Right atrium auricular region (tissue), 2 donors: ENCODE measurements around the gene RNF227. TPM values are rescaled to one million over a fixed set of nuclear protein-coding genes. Genes with fewer than 3 reads are reported as not detected.

Source experiments
- DNase-seq: peaks from one replicate; pipeline ENCODE4 v3.0.0-alpha.2; 2019; ENCODE audit warnings: low spot score
- H3K27ac ChIP-seq, 2 donors: fragments of 200-600 bp; sonication (generic); 1 replicate in 1 of 2; 2 replicates in 1 of 2; pipeline ENCODE4 v1.5.1; 2016 to 2019
- H3K27me3 ChIP-seq, 2 donors: fragments of 200-600 bp; sonication (generic); one replicate each; pipeline versions ENCODE4 v1.5.1 to v1.6.0; 2017 to 2019
- H3K36me3 ChIP-seq: fragments of 200-600 bp; sonication (generic); one replicate; pipeline ENCODE4 v1.5.1; 2016
- H3K4me1 ChIP-seq, 2 donors: fragments of 200-600 bp; sonication (generic); one replicate each; pipeline versions ENCODE4 v1.5.1 to v1.6.0; 2017 to 2019
- H3K4me3 ChIP-seq, 2 donors: fragments of 200-600 bp; sonication (generic); 1 replicate in 1 of 2; 2 replicates in 1 of 2; pipeline ENCODE4 v1.5.1; 2017 to 2019; ENCODE audit warnings: mild to moderate bottlenecking in 1 of 2, moderate library complexity in 1 of 2
- H3K9me3 ChIP-seq, 2 donors: fragments of 200-600 bp; sonication (generic); one replicate each; pipeline ENCODE4 v1.5.1; 2019
- CTCF ChIP-seq, 2 donors: fragments of 200-600 bp; sonication (generic); IDR thresholded peaks; one replicate each; pipeline ENCODE4 v1.5.1; 2019; ENCODE audit warnings: antibody characterized with exemption in 2 of 2
- total RNA-seq, 2 donors: library from RNA; depleted of rRNA; stranded (reverse); fragments of >200 nt; gene quantifications; one replicate each; pipeline ENCODE4 v1.1.0, GENCODE V29; 2016

The RNF227 gene
- total RNA-seq, 2 donors from 2014 or later = 1.6 to 5.8 TPM

- H3K4me1 ChIP-seq = peaks cover 0 to 11% of the 10 kb centered on the region in 2 donors
- no peaks in the 10 kb centered on the region for H3K27me3 ChIP-seq
- H3K36me3 ChIP-seq = peaks cover 19% of the 10 kb centered on the region
- H3K27ac ChIP-seq = no peak overlapping the region
- H3K4me3 ChIP-seq = no peak overlapping the region
- TF ChIP-seq CTCF (IDR thresholded peaks at IDR 0.05) = no peak
- H3K9me3 ChIP-seq = no peaks in the 10 kb centered on the region
- no peak for DNase-seq
These were observed 35.2 kb upstream of the RNF227 start for GRCh38 chr17:7951143-7951792.

- Histone ChIP-seq H3K36me3 (peaks cover 26% of the 10 kb centered on the region), H3K9me3 (no peaks in the 10 kb centered on the region), H3K4me3 (no peak overlapping the region), H3K27ac (no peak overlapping the region), H3K27me3 (no peaks in the 10 kb centered on the region), H3K4me1 (peaks cover 0 to 4% of the 10 kb centered on the region in 2 donors)
- no peak for TF ChIP-seq CTCF (IDR thresholded peaks at IDR 0.05)
- no peak for DNase-seq
These were observed 34.5 kb upstream of the RNF227 start for GRCh38 chr17:7950578-7950977.

GRCh38 chr17:7947651-7948050 is 31.6 kb upstream of the RNF227 start:
- Histone ChIP-seq H3K4me3 (no peak overlapping the region), H3K27me3 (no peaks in the 10 kb centered on the region), H3K4me1 (no peaks in the 10 kb centered on the region), H3K9me3 (no peaks in the 10 kb centered on the region), H3K27ac (no peak overlapping the region), H3K36me3 (peaks cover 52% of the 10 kb centered on the region)
- TF ChIP-seq CTCF (IDR thresholded peaks at IDR 0.05) = no peak
- DNase-seq = no peak

- Histone ChIP-seq H3K36me3 (peaks cover 61% of the 10 kb centered on the region), H3K4me1 (no peaks in the 10 kb centered on the region), H3K27ac (no peak overlapping the region), H3K4me3 (no peak overlapping the region), H3K27me3 (no peaks in the 10 kb centered on the region), H3K9me3 (no peaks in the 10 kb centered on the region)
- no peak for DNase-seq
- no peak for TF ChIP-seq CTCF (IDR thresholded peaks at IDR 0.05)
These were observed 30.4 kb upstream of the RNF227 start for GRCh38 chr17:7946441-7946840.

- no peak for TF ChIP-seq CTCF (IDR thresholded peaks at IDR 0.05)
- Histone ChIP-seq H3K27ac (no peak overlapping the region), H3K4me1 (no peaks in the 10 kb centered on the region), H3K27me3 (no peaks in the 10 kb centered on the region), H3K36me3 (peaks cover 69% of the 10 kb centered on the region), H3K4me3 (no peak overlapping the region), H3K9me3 (no peaks in the 10 kb centered on the region)
- DNase-seq = no peak
These were observed 29.6 kb upstream of the RNF227 start for GRCh38 chr17:7945651-7946050.

- no peak for DNase-seq
- no peaks in the 10 kb centered on the region for H3K4me1 ChIP-seq
- no peaks in the 10 kb centered on the region for H3K9me3 ChIP-seq
- TF ChIP-seq CTCF (IDR thresholded peaks at IDR 0.05) = no peak
- H3K27ac ChIP-seq = no peak overlapping the region
- no peaks in the 10 kb centered on the region for H3K27me3 ChIP-seq
- peaks cover 82% of the 10 kb centered on the region for H3K36me3 ChIP-seq
- H3K4me3 ChIP-seq = no peak overlapping the region
These were observed 28.2 kb upstream of the RNF227 start for GRCh38 chr17:7944326-7944725.
